ENCODE measurements around the gene KDM4B.

The KDM4B gene

DNA sequence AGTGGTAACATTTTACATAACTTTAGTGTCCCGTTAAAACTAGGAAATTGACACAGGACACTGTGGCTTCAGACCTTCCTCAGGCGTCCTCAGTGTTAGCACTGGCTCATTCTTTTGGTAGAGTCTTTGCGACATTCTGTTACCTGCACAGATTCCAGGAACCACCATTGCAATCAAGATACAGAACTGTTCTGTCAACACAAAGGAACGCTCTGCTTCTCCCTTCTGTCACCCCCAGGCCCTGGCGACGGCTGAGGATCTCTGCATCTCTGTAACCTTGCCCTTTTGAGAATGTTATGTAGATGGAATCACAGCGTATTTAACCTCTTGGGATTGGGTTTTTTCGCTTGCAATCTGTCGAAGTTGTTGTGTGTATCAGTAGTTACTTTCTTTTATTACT, 22.6 kb downstream of the KDM4B start:
- TF ChIP-seq, protein P1, sequence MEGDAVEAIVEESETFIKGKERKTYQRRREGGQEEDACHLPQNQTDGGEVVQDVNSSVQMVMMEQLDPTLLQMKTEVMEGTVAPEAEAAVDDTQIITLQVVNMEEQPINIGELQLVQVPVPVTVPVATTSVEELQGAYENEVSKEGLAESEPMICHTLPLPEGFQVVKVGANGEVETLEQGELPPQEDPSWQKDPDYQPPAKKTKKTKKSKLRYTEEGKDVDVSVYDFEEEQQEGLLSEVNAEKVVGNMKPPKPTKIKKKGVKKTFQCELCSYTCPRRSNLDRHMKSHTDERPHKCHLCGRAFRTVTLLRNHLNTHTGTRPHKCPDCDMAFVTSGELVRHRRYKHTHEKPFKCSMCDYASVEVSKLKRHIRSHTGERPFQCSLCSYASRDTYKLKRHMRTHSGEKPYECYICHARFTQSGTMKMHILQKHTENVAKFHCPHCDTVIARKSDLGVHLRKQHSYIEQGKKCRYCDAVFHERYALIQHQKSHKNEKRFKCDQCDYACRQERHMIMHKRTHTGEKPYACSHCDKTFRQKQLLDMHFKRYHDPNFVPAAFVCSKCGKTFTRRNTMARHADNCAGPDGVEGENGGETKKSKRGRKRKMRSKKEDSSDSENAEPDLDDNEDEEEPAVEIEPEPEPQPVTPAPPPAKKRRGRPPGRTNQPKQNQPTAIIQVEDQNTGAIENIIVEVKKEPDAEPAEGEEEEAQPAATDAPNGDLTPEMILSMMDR (IDR thresholded peaks at IDR 0.05; ENCODE audit: low read depth, low read length) = no peak
- H3K4me3 ChIP-seq (replicated peaks in 1 of 2; ENCODE audit: low read depth in 2 of 2, low read length in 2 of 2) = no peak overlapping the region
- DNase-seq (ENCODE audit: low read depth in 2 of 2) = no peak

GRCh38 chr19:4991996-4992698, 23.2 kb downstream of the KDM4B start:
- TF ChIP-seq, protein P1 (IDR thresholded peaks at IDR 0.05; ENCODE audit: low read depth, low read length) = no peak
- H3K4me3 ChIP-seq (replicated peaks in 1 of 2; ENCODE audit: low read depth in 2 of 2, low read length in 2 of 2) = no peak overlapping the region
- no peak for DNase-seq (ENCODE audit: low read depth in 2 of 2)

DNA sequence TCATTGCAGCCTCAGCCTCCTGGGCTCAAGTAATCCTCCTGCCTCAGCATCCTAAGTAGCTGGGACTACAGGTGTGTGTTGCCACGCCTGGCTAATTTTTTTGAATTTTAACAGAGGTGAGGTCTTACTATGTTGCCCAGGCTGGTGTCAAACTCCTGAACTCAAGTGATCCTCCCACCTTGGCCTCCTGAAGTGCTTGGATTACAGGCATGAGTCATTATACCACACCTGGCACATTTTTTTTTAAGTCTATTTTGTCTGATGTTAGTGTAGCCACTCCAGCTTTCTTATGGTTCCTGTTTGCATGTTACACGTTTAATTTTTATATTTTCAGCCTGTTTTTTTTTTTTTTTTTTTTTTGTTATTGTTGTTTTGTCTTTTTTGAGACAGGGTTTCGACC, 24.8 kb downstream of the KDM4B start:
- DNase-seq (ENCODE audit: low read depth in 2 of 2) = no peak
- H3K4me3 ChIP-seq (replicated peaks in 1 of 2; ENCODE audit: low read depth in 2 of 2, low read length in 2 of 2) = no peak overlapping the region
- TF ChIP-seq, protein P1 (IDR thresholded peaks at IDR 0.05; ENCODE audit: low read depth, low read length) = no peak

GRCh38 chr19:4996701-4997100, 27.8 kb downstream of the KDM4B start:
- no peak for DNase-seq (ENCODE audit: low read depth in 2 of 2)
- TF ChIP-seq, protein P1 (IDR thresholded peaks at IDR 0.05; ENCODE audit: low read depth, low read length) = no peak
- H3K4me3 ChIP-seq (replicated peaks in 1 of 2; ENCODE audit: low read depth in 2 of 2, low read length in 2 of 2) = no peak overlapping the region

DNA sequence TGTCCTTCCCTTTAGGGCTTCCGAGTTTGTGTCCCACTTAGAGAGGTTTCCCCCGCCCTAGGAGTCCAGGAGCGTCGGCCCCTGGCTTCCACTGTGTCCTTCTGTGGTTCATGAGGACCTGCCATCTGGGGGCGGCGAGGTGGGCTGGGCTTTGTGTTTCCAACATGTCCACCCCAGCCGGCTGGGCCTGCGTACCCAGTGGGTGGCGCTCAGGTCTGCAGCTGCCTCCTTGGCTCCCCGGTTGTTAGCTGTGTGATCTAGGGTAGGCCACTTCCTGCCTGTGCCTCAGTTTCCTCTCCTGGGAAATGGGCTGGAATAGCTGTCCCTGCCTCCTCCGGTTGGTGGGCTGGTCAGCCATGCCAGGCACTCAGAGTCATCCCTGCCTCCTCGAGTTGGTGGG, 28.4 kb downstream of the KDM4B start:
- no peak overlapping the region for H3K4me3 ChIP-seq (replicated peaks in 1 of 2; ENCODE audit: low read depth in 2 of 2, low read length in 2 of 2)
- DNase-seq (ENCODE audit: low read depth in 2 of 2) = no peak
- TF ChIP-seq, protein P1 (IDR thresholded peaks at IDR 0.05; ENCODE audit: low read depth, low read length) = no peak

GRCh38 chr19:5000120-5000611, 31.3 kb downstream of the KDM4B start:
- TF ChIP-seq, protein P1 (IDR thresholded peaks at IDR 0.05; ENCODE audit: low read depth, low read length) = no peak
- DNase-seq (ENCODE audit: low read depth in 2 of 2) = no peak
- no peak overlapping the region for H3K4me3 ChIP-seq (replicated peaks in 1 of 2; ENCODE audit: low read depth in 2 of 2, low read length in 2 of 2)

GRCh38 chr19:5001615-5002014, 32.7 kb downstream of the KDM4B start:
- no peak overlapping the region for H3K4me3 ChIP-seq (replicated peaks in 1 of 2; ENCODE audit: low read depth in 2 of 2, low read length in 2 of 2)
- peak; percentile 70 to 71 for DNase-seq (ENCODE audit: low read depth in 2 of 2)
- TF ChIP-seq, protein P1 (IDR thresholded peaks at IDR 0.05; ENCODE audit: low read depth, low read length) = peak; percentile 82

Data from cardiac fibroblast (primary cell).